Thyroid gland (tissue), 4 donors: Measurements from ENCODE around the gene PRIM1.

Experiments
- CTCF ChIP-seq, 6 experiments: fragments of 200-600 bp in 3 of 6; fragments of 450-650 bp in 3 of 6; sonication (generic) in 3 of 6; IDR thresholded peaks; one replicate each; pipeline ENCODE4 v1.5.1; 2016 to 2019; ENCODE audit warnings: antibody characterized with exemption in 6 of 6, mild to moderate bottlenecking in 2 of 6, inconsistent platforms in 1 of 6, moderate library complexity in 1 of 6
- POLR2A ChIP-seq, 2 donors: fragments of 450-650 bp; IDR thresholded peaks; one replicate each; pipeline ENCODE4 v1.6.1; 2017; ENCODE audit warnings: antibody characterized with exemption in 2 of 2, mild to moderate bottlenecking in 2 of 2, moderate library complexity in 1 of 2

- TF ChIP-seq POLR2A (IDR thresholded peaks at IDR 0.05) (no peak), CTCF (IDR thresholded peaks at IDR 0.05) (no peak)
Measured at GRCh38 chr12:56714431-56714929, 37.6 kb downstream of the PRIM1 start.
